SK-N-SH (cell line): ENCODE results near the gene SPRN.

Experiments used
- CHD2 ChIP-seq: fragments of 150-350 bp; IDR thresholded peaks from 2 replicates; pipeline ENCODE4 v1.6.1; 2018; ENCODE audit warnings: low read length; ENCODE audit not compliant: partially characterized antibody
- CTCF ChIP-seq: fragments of 200-600 bp; sonication (generic); IDR thresholded peaks from 2 replicates; pipeline ENCODE4 v1.6.1; 2017; ENCODE audit warnings: antibody characterized with exemption, mild to moderate bottlenecking, moderate library complexity
- FOXM1 ChIP-seq: IDR thresholded peaks from 2 replicates; pipeline ENCODE4 v1.4.0; 2012; ENCODE audit warnings: low read depth, mild to moderate bottlenecking
- GABPA ChIP-seq: IDR thresholded peaks from 2 replicates; pipeline ENCODE4 v1.4.0; 2012; ENCODE audit warnings: low read depth, mild to moderate bottlenecking
- IRF3 ChIP-seq: fragments of 150-350 bp; IDR thresholded peaks from 2 replicates; pipeline ENCODE4 v1.6.1; 2016; ENCODE audit warnings: mild to moderate bottlenecking, low read depth, low read length
- RAD21 ChIP-seq: IDR thresholded peaks from 2 replicates; pipeline ENCODE4 v1.6.1; 2012; ENCODE audit warnings: mild to moderate bottlenecking, low read length
- USF2 ChIP-seq: fragments of 150-350 bp; IDR thresholded peaks from 2 replicates; pipeline ENCODE4 v1.6.1; 2017; ENCODE audit warnings: antibody characterized with exemption, low read length, low read depth, borderline replicate concordance

GRCh38 chr10:133452453-133452852, 28.0 kb upstream of the SPRN start:
- TF ChIP-seq RAD21 = no peak
- TF ChIP-seq CTCF = no peak
- TF ChIP-seq IRF3 = no peak
- no peak for TF ChIP-seq FOXM1
- TF ChIP-seq CHD2 = no peak
- TF ChIP-seq GABPA = no peak
- no peak for TF ChIP-seq USF2
